ENCODE results near the gene RFC2.
"Not testable (repeated sequence)": the region's sequence is repeated elsewhere in the genome, so short reads cannot be mapped to it uniquely, and the experiment has no call there.

Gene RFC2

GRCh38 chr7:74203956-74204618 is 50.1 kb downstream of the RFC2 start:
- H3K4me3 ChIP-seq (ENCODE audit: low read depth, low read length) = no peak overlapping the region
- TF ChIP-seq, protein P1, sequence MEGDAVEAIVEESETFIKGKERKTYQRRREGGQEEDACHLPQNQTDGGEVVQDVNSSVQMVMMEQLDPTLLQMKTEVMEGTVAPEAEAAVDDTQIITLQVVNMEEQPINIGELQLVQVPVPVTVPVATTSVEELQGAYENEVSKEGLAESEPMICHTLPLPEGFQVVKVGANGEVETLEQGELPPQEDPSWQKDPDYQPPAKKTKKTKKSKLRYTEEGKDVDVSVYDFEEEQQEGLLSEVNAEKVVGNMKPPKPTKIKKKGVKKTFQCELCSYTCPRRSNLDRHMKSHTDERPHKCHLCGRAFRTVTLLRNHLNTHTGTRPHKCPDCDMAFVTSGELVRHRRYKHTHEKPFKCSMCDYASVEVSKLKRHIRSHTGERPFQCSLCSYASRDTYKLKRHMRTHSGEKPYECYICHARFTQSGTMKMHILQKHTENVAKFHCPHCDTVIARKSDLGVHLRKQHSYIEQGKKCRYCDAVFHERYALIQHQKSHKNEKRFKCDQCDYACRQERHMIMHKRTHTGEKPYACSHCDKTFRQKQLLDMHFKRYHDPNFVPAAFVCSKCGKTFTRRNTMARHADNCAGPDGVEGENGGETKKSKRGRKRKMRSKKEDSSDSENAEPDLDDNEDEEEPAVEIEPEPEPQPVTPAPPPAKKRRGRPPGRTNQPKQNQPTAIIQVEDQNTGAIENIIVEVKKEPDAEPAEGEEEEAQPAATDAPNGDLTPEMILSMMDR (IDR thresholded peaks at IDR 0.05; ENCODE audit: low read depth, low read length, missing control alignments) = no peak
- no peaks in the 10 kb centered on the region for H3K27me3 ChIP-seq (replicated peaks)
- H3K27ac ChIP-seq = no peak overlapping the region
- H3K36me3 ChIP-seq (replicated peaks) = peaks cover under 1% of the 10 kb centered on the region
- in situ Hi-C loops (cut with HindIII; ENCODE audit: low pct_ligation_motif_present, low sequenced_read_pairs) = no loop called here
- no peak for DNase-seq

DNA sequence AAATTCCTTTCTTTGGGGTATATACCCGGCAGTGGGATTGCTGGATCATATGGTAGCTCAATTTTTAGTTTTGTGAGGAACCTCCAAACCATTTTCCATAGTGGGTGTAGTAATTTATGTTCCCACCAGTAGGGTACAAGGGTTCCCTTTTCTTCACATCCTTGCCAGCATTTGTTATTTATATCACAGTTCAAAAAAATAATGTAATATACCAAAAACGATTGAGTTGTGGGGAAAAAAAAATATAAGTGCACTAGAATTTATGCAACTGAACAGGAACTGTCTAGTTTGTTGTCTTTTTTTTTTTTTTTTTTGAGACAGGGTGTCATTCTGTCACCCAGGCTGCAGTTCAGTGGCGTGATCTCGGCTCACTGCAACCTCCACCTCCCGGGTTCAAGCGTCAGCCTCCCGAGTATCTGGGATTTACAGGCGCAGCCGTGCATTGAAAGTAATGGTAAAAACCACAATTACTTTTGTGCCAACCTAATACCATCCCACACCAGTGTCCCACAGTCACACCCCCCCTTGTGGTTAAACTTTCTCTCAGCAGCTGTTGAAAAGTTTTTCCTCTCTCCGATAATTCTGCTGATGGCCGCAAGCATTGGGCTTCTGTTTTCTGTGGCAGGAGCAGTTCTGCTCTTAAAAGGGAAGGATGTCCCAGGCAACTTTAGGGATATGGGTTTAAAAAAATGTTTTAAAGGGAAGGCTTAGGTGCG is 51.2 kb downstream of the RFC2 start:
- Histone ChIP-seq H3K27ac (no peak overlapping the region), H3K27me3 (replicated peaks) (no peaks in the 10 kb centered on the region), H3K4me3 (ENCODE audit: low read depth, low read length) (no peak overlapping the region), H3K36me3 (replicated peaks) (peaks cover 9% of the 10 kb centered on the region)
- TF ChIP-seq, protein P1 (IDR thresholded peaks at IDR 0.05; ENCODE audit: low read depth, low read length, missing control alignments) = peak; percentile 76
- in situ Hi-C loops (cut with HindIII; ENCODE audit: low pct_ligation_motif_present, low sequenced_read_pairs) = no loop called here
- no peak for DNase-seq

- in situ Hi-C loops (cut with HindIII; ENCODE audit: low pct_ligation_motif_present, low sequenced_read_pairs) = loop anchor here (25.0 kb wide), 1 partner anchor 337 kb away; the partner anchor contains the start of gene TMEM270
- H3K27me3 ChIP-seq (replicated peaks) = no peaks in the 10 kb centered on the region
- TF ChIP-seq, protein P1 (IDR thresholded peaks at IDR 0.05; ENCODE audit: low read depth, low read length, missing control alignments) = no peak
- peaks cover 22% of the 10 kb centered on the region for H3K36me3 ChIP-seq (replicated peaks)
- H3K4me3 ChIP-seq (ENCODE audit: low read depth, low read length) = no peak overlapping the region
- DNase-seq = peak; percentile 37
- H3K27ac ChIP-seq = peak overlapping the region; percentile 22
These were observed 54.4 kb downstream of the RFC2 start for GRCh38 chr7:74199551-74200355.

GRCh38 chr7:74197449-74198124 is 56.6 kb downstream of the RFC2 start:
- TF ChIP-seq, protein P1 (IDR thresholded peaks at IDR 0.05; ENCODE audit: low read depth, low read length, missing control alignments) = no peak
- no peak overlapping the region for H3K4me3 ChIP-seq (ENCODE audit: low read depth, low read length)
- H3K36me3 ChIP-seq (replicated peaks) = peaks cover 44% of the 10 kb centered on the region
- no peak overlapping the region for H3K27ac ChIP-seq
- in situ Hi-C loops (cut with HindIII; ENCODE audit: low pct_ligation_motif_present, low sequenced_read_pairs) = loop anchor here (25.0 kb wide), 1 partner anchor 335 kb away; the partner anchor contains the start of gene TMEM270
- no peaks in the 10 kb centered on the region for H3K27me3 ChIP-seq (replicated peaks)
- no peak for DNase-seq

- H3K4me3 ChIP-seq (ENCODE audit: low read depth, low read length); H3K27ac ChIP-seq; H3K27me3 ChIP-seq (replicated peaks); DNase-seq: not testable (repeated sequence)
- in situ Hi-C loops (cut with HindIII; ENCODE audit: low pct_ligation_motif_present, low sequenced_read_pairs) = loop anchor here (25.0 kb wide), 1 partner anchor 334 kb away; the partner anchor contains the start of gene TMEM270
- peaks cover 53% of the 10 kb centered on the region for H3K36me3 ChIP-seq (replicated peaks)
These were observed 58.1 kb downstream of the RFC2 start for GRCh38 chr7:74195968-74196654.

- DNase-seq; H3K4me3 ChIP-seq (ENCODE audit: low read depth, low read length); H3K27me3 ChIP-seq (replicated peaks); H3K27ac ChIP-seq: not testable (repeated sequence)
- peaks cover 61% of the 10 kb centered on the region for H3K36me3 ChIP-seq (replicated peaks)
- in situ Hi-C loops (cut with HindIII; ENCODE audit: low pct_ligation_motif_present, low sequenced_read_pairs) = loop anchor here (25.0 kb wide), 1 partner anchor 333 kb away; the partner anchor contains the start of gene TMEM270
These were observed 58.9 kb downstream of the RFC2 start for GRCh38 chr7:74195139-74195860.

All from brain microvascular endothelial cell (primary cell).